HepG2 (cell line): ENCODE data around the gene HPDL.

Source experiments
- FOSL1 ChIP-seq: sonication (generic); formaldehyde crosslinking; IDR thresholded peaks from 2 replicates; pipeline ENCODE4 v1.9.0; 2021; ENCODE audit warnings: missing genetic modification reagents, borderline replicate concordance
- NR3C1 ChIP-seq: sonication (generic); formaldehyde crosslinking; IDR thresholded peaks from 2 replicates; pipeline ENCODE4 v1.4.0; 2020; ENCODE audit warnings: missing genetic modification reagents
- POLR2A ChIP-seq, 2 experiments: IDR thresholded peaks; 2 replicates each; pipeline ENCODE4 v1.6.1; 2011; ENCODE audit warnings: low read depth in 2 of 2, low read length in 2 of 2, mild to moderate bottlenecking in 1 of 2, moderate library complexity in 1 of 2; ENCODE audit not compliant: insufficient read depth in 1 of 2
- SATB2 ChIP-seq: sonication (generic); formaldehyde crosslinking; IDR thresholded peaks from 2 replicates; pipeline ENCODE4 v1.5.0; 2020; ENCODE audit warnings: missing genetic modification reagents
- SUZ12 ChIP-seq: fragments of 150-350 bp; IDR thresholded peaks from 2 replicates; pipeline ENCODE4 v1.6.1; 2014; ENCODE audit warnings: low read depth, low read length
- TF ChIP-seq, protein P1 (sequence below): sonication (generic); IDR thresholded peaks from 2 replicates; pipeline ENCODE4 v1.6.1; 2016; ENCODE audit warnings: low read depth, borderline replicate concordance
- TF ChIP-seq, protein P2 (sequence below): sonication (generic); formaldehyde crosslinking; IDR thresholded peaks from 2 replicates; pipeline ENCODE4 v1.8.0; 2022; ENCODE audit warnings: low read depth, missing genetic modification reagents
- TF ChIP-seq, protein P3 (sequence below): IDR thresholded peaks from 2 replicates; pipeline ENCODE4 v1.6.1; 2012; ENCODE audit warnings: inconsistent platforms
- TF ChIP-seq, protein P4 (sequence below): conservative IDR thresholded peaks from 2 replicates; pipeline ENCODE4 v1.6.1; 2018; ENCODE audit warnings: missing genetic modification reagents

DNA sequence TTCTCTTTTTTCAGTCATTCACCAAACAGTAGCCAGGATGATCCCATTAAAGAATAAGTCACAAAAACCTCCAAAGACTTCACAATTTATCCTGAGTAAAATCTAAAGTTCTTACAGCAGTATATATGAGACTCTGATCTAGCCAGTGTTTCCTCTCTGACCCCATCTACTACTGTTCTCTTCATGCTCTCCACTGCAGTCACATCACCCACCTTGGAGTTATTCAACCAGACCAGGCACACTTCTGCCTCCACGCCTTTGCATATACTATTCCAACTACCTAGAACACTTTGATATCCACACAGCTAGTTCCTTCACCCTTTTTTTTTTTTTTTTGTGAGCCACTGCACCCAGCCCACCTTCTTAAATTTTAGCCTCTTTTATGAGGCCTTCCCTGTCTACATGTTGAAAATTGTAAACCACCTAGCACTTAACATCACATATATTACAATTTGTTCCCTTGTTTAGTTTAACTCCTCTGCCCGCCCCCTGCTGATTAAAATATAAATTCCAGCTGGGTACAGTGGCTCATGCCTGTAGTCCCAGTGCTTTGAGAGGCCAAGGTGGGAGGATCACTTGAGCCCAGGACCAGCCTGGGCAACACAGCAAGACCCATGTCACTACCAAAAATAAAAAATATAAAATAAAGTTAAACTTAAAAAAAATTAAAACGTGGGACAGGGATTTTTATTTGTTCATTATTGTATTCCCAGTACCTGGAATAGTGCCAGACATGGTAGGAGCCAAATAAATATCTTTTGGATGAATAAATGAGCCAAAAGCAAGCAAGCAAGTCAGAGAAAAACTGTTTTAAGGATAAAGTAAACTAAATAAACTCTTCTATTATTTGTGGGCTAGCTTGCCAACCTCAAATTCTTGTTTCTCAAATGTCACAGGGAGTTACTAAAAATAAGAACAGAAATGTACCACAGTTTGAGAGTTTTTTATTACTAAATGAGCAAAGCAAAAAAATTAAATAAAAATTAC lies 48.7 kb downstream of the HPDL start:
- TF ChIP-seq POLR2A (IDR thresholded peaks at IDR 0.05; ENCODE audit: insufficient read depth in 1 of 2, low read depth in 2 of 2, low read length in 2 of 2) (no peak), SATB2 (no peak), SUZ12 (no peak), NR3C1 (CRISPR knock-in tag) (no peak), FOSL1 (CRISPR knock-in tag) (no peak)
- TF ChIP-seq, protein P1, sequence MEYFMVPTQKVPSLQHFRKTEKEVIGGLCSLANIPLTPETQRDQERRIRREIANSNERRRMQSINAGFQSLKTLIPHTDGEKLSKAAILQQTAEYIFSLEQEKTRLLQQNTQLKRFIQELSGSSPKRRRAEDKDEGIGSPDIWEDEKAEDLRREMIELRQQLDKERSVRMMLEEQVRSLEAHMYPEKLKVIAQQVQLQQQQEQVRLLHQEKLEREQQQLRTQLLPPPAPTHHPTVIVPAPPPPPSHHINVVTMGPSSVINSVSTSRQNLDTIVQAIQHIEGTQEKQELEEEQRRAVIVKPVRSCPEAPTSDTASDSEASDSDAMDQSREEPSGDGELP, result no peak
- TF ChIP-seq, protein P2, sequence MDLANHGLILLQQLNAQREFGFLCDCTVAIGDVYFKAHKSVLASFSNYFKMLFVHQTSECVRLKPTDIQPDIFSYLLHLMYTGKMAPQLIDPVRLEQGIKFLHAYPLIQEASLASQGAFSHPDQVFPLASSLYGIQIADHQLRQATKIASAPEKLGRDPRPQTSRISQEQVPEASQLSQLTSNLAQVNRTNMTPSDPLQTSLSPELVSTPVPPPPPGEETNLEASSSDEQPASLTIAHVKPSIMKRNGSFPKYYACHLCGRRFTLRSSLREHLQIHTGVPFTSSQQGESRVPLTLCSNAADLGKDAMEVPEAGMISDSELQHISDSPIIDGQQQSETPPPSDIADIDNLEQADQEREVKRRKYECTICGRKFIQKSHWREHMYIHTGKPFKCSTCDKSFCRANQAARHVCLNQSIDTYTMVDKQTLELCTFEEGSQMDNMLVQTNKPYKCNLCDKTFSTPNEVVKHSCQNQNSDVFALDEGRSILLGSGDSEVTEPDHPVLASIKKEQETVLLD (CRISPR knock-in tag), result no peak
- TF ChIP-seq, protein P3, sequence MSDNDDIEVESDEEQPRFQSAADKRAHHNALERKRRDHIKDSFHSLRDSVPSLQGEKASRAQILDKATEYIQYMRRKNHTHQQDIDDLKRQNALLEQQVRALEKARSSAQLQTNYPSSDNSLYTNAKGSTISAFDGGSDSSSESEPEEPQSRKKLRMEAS, result no peak
- TF ChIP-seq, protein P4, sequence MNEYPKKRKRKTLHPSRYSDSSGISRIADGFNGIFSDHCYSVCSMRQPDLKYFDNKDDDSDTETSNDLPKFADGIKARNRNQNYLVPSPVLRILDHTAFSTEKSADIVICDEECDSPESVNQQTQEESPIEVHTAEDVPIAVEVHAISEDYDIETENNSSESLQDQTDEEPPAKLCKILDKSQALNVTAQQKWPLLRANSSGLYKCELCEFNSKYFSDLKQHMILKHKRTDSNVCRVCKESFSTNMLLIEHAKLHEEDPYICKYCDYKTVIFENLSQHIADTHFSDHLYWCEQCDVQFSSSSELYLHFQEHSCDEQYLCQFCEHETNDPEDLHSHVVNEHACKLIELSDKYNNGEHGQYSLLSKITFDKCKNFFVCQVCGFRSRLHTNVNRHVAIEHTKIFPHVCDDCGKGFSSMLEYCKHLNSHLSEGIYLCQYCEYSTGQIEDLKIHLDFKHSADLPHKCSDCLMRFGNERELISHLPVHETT (CRISPR knock-in tag), result no peak
